ENCODE measurements around the gene SH2B3.

The SH2B3 gene

GRCh38 chr12:111409780-111410430, 4.2 kb downstream of the SH2B3 start:
- peak; percentile 42 for DNase-seq

- DNase-seq = no peak
Observed at GRCh38 chr12:111410431-111411184, 4.9 kb downstream of the SH2B3 start.

DNA sequence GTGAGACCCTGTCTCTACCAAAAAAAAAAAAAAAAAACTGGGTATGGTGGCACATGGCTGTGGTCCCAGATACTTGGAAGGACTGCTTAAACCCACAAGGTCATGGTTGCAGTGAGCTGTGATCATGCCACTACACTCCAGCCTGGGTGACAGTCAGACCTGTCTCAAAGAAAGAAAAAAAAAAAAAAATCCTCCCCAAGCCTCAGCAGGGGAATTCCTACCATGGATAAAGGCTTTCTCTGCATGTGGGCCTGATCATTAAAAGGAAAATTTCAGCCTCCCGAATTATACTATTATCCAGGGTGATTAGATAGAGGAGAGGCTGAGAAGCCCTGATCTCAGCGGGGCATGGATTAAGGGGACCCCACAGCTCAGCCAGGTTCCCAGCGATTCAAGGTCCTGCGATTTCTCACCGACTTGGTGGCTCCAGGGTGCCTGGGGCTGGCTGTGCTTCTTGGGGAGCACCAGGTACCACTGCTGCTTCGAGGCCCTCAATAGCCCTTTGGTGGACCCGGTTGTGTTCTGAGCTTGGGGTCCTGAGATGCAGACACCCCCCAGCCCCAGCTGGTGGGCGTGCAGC, 5.6 kb downstream of the SH2B3 start:
- no peak for DNase-seq

- no peak for DNase-seq
Observed at GRCh38 chr12:111412007-111412829, 6.5 kb downstream of the SH2B3 start.

GRCh38 chr12:111412830-111413441, 7.2 kb downstream of the SH2B3 start:
- no peak for DNase-seq

GRCh38 chr12:111413442-111414086, 7.8 kb downstream of the SH2B3 start:
- DNase-seq = no peak

GRCh38 chr12:111414711-111415252, 9.1 kb downstream of the SH2B3 start:
- no peak for DNase-seq

GRCh38 chr12:111417290-111417689, 11.6 kb downstream of the SH2B3 start:
- no peak for DNase-seq

DNA sequence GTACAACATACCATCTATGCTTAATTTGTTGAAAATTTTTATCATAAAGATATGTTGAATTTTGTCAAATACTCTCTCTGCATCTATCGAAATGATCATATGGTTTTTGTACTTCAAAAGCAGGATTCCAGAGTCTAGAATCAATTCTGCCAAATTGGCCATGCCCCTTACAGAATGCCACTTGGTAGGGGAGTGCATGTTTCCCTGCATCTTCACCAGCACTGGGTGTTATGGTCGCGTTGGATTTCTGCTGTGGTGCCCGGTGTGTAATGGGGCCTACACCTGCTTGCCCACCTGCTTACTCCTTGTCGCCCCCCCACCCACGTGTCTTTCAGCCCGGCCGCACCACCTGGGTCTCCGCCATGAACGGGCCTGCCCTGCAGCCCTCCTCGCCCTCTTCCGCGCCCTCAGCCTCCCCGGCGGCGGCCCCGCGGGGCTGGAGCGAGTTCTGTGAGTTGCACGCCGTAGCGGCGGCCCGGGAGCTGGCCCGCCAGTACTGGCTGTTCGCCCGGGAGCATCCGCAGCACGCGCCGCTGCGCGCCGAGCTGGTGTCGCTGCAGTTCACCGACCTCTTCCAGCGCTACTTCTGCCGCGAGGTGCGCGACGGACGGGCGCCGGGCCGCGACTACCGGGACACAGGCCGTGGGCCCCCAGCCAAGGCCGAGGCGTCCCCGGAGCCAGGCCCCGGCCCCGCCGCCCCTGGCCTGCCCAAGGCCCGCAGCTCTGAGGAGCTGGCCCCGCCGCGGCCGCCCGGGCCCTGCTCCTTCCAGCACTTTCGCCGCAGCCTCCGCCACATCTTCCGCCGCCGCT, 12.3 kb downstream of the SH2B3 start:
- DNase-seq = no peak

GRCh38 chr12:111418594-111418880, 12.8 kb downstream of the SH2B3 start:
- DNase-seq = no peak

GRCh38 chr12:111419784-111420183, 14.1 kb downstream of the SH2B3 start:
- no peak for DNase-seq

GRCh38 chr12:111420494-111420893, 14.8 kb downstream of the SH2B3 start:
- no peak for DNase-seq

DNA sequence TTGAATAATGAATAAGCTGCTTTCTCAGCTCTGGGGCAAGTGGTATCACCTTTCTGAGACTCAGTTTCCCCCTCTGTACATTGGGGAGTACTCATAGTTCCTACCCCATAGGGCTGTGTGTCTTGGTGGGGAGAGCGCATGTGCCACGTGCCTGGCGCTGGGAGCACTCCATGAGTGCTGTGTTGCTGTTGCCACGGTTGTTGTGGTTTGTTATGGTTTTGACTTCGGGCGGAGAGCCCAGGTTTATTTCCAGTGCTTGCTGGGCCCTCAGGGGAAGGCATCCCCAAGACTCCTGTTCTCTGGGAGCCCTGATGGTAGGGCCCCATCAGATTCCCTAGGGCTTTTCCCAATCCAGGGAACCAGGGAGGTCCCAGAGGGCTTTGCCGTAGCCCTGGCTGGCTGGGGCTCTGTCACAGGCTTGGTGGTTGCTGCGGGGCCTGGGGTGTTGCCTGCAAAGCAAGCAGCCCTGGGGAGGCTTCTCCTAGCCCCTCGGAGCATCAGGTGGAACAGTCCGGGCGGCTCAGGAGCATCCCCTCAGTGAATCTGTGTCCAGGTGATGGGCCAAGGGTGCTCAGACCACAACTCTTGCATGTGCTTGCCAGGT, 18.6 kb downstream of the SH2B3 start:
- DNase-seq = no peak

- no peak for DNase-seq
Observed at GRCh38 chr12:111424793-111425251, 19.1 kb downstream of the SH2B3 start.

- DNase-seq = no peak
Observed at GRCh38 chr12:111425655-111426054, 19.9 kb downstream of the SH2B3 start.

DNA sequence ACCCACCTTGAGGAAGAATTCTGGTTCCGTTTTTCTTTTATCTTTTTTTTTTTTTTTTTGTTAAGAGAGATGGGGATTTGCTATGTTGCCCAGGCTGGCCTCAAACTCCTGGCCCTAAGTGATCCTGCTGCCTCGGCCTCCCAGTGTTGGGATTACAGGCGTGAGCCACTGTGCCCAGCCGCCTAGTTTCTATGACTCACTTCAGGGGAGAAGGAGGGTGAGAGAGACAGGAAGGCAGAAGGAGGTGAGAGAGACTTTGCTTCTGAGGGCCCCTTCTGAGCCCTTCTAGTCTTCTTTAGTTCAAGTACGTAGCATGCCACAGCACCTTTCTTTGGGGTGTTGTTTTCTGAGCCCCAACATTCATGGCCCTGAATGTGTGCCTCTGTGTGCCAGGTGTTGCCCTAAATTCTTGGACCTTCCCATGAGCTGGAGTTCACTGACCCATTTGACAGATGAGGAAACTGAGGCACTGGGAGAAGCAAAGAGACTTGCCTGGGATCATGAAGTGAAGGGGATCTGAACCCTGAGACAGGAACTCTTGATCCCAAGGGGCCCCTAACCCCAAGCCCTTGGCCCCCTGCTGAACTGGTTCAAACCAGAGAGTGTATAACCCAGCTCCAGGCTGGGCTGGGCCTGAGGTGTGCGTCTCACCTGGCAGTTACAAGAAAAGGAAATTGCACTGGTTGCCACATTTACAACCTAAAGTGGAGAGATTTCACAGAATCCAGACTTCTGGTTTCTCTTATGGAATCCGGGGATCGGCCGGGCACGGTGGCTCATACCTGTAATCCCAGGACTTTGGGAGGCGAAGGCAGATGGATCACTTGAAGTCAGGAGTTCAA, 20.8 kb downstream of the SH2B3 start:
- DNase-seq = no peak

DNA sequence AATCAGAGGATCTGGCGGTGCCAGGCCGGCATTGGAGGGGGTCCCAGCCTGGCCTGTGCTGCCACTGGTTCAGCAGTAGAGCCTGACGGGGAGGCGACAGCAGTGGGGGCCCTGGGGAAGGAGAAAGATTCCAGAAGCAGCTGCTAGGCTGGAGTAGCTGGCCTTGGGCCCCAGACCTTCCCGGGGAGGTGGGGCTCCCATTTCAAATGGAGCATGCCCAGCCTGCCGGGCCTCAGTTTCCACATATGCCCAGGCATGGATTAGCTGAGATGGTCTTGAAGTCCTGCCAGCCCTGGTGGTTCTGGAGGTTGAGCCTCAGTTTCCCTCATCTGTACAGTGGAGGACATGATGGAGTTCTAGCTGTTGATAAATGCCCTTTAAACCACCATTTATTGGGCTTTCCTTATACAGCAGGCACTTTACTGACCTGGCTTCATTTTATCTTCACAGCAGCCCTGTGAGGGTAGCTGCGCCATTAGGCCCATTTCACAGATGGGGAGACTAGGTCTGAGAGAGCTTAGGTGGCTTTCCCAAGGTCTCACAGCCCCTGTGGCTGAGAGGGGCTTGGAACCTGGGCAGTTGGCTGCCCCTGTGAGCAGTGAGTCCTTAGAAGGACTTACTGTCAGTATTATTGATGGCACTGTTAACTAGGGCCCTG, 21.8 kb downstream of the SH2B3 start:
- DNase-seq = no peak

GRCh38 chr12:111428081-111428727, 22.5 kb downstream of the SH2B3 start:
- DNase-seq = no peak

DNA sequence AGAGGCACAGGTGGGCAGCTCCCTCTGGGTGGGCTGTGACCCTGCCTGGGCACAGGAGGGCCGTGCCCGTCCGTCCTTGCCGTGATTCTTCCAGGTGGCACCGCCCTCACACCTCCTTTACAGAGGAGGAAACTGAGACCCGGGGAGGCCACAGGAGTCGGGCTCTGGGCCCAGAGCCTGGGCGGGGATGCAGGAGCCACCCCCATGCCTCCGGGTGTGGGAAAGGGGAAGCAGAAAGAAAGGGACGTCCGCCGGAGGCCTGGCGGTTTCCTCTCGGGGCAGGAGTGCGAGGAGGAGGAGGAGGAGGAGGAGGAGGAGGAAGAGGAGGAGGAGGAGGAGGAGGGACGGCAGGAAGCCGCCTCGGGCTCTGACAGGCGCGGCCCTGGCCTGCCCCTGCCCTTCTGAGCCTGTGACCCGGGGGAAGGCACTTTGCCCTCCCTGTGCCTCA, 23.0 kb downstream of the SH2B3 start:
- no peak for DNase-seq

Data from stimulated activated CD4-positive, alpha-beta T cell treated with anti-CD3 and anti-CD28 coated beads, Interleukin-4, amount 100 ng/mL, for 1 hour (primary cell).